A673 (cell line): ENCODE measurements around the gene EXOC4.

Source experiments
- EZH2 ChIP-seq: fragments of 200-600 bp; sonication (generic); IDR thresholded peaks from 2 replicates; pipeline ENCODE4 v1.6.1; 2017; ENCODE audit warnings: borderline replicate concordance, low read depth, mild to moderate bottlenecking, mixed read lengths, antibody characterized with exemption, low read length; ENCODE audit not compliant: poor library complexity, severe bottlenecking
- TF ChIP-seq, protein P1 (sequence below): fragments of 300-800, 200-600 bp; sonication (generic); conservative IDR thresholded peaks from 2 replicates; pipeline ENCODE4 v1.5.1; 2017; ENCODE audit warnings: low read depth, mild to moderate bottlenecking, antibody characterized with exemption, low read length, moderate library complexity, mixed read lengths

DNA sequence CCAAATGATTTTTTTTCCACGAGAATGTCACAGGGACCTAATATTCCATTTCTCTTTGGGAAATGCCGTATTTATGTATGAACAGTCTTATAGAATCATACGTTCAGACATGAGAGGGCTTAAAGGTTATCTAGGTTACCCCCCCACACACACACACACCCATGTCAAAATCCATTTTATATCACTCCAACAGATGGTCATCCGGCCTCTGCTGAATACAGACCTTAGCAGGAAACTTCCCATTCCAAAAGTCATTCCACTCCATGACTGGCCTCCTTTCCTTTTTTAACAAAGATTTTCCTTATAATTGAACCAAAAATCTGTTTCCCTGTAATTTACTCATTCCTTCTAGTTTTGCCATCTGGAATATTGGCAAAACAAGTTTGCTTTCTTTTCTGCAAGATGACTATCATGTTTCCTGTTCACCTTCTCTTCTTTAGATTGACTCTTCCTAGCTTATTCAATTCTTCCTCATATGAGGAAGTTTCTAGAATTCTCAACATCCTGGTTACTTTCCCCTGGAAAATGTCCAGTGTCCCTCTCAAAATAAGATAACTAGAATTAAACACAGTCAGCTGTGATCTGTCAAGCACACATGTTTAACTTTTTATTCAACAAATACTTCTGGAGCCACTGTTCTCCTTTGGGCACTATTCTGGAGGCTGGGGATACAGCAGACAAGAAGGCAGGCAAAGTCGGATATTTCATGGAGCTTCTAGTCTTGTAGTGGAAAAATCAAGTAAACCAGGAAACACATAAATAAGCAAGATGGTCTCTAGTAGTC lies 597.8 kb downstream of the EXOC4 start:
- TF ChIP-seq, protein P1, sequence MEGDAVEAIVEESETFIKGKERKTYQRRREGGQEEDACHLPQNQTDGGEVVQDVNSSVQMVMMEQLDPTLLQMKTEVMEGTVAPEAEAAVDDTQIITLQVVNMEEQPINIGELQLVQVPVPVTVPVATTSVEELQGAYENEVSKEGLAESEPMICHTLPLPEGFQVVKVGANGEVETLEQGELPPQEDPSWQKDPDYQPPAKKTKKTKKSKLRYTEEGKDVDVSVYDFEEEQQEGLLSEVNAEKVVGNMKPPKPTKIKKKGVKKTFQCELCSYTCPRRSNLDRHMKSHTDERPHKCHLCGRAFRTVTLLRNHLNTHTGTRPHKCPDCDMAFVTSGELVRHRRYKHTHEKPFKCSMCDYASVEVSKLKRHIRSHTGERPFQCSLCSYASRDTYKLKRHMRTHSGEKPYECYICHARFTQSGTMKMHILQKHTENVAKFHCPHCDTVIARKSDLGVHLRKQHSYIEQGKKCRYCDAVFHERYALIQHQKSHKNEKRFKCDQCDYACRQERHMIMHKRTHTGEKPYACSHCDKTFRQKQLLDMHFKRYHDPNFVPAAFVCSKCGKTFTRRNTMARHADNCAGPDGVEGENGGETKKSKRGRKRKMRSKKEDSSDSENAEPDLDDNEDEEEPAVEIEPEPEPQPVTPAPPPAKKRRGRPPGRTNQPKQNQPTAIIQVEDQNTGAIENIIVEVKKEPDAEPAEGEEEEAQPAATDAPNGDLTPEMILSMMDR, result no peak
- TF ChIP-seq EZH2, result no peak
